Caco-2 (cell line): Measurements from ENCODE around the gene NUP93. TPM values are rescaled to one million over a fixed set of nuclear protein-coding genes. Genes with fewer than 3 reads are reported as not detected.

Source experiments
- BruUV-seq: library from RNA; stranded (reverse); fragments of 400-500 nt; replicated peaks from 2 replicates; lab custom pipeline; 2021; lab: Mats Ljungman, UMichigan
- CTCF ChIA-PET: fragments of 300-600 bp; sonication (Branson Sonifier 250); formaldehyde crosslinking; loops from one replicate; lab custom pipeline; 2022; ENCODE audit warnings: antibody characterized with exemption; lab: Charles Lee
- POLR2A ChIA-PET: fragments of 300-600 bp; sonication (Branson Sonifier 250); formaldehyde crosslinking; loops from one replicate; lab custom pipeline; 2022; ENCODE audit warnings: antibody characterized with exemption; lab: Charles Lee
- DNase-seq, 2 experiments: peaks; one replicate each; pipeline versions ENCODE4 v3.0.0 to v3.0.0-alpha.2; 2020 to 2022
- H3K27me3 ChIP-seq: replicated peaks from 2 replicates; pipeline ENCODE4 v1.6.0; 2011; ENCODE audit warnings: low read length; ENCODE audit not compliant: control insufficient read depth, insufficient read depth
- H3K36me3 ChIP-seq: 2 replicates; pipeline ENCODE4 v1.5.1; 2011; ENCODE audit warnings: low read length; ENCODE audit not compliant: control insufficient read depth, insufficient read depth
- H3K4me1 ChIP-seq: fragments of 250-450 bp; sonication (Bioruptor Pico); 2 replicates; pipeline ENCODE4 v1.5.1; 2020; ENCODE audit warnings: mild to moderate bottlenecking
- H3K4me3 ChIP-seq: 2 replicates; pipeline ENCODE4 v1.5.1; 2011; ENCODE audit warnings: low read depth, mild to moderate bottlenecking, control low read depth, low read length
- H3K9me3 ChIP-seq: fragments of 250-450 bp; sonication (Bioruptor Pico); 2 replicates; pipeline ENCODE4 v1.5.1; 2020; ENCODE audit warnings: mild to moderate bottlenecking, moderate library complexity
- H3K27ac Mint-ChIP-seq: one replicate; pipeline ENCODE4 v1.8.0; 2022; ENCODE audit warnings: mixed read lengths; ENCODE audit not compliant: unreplicated experiment
- H3K27me3 Mint-ChIP-seq: one replicate; pipeline ENCODE4 v1.8.0; 2022; ENCODE audit warnings: mixed read lengths; ENCODE audit not compliant: insufficient read depth, unreplicated experiment
- H3K36me3 Mint-ChIP-seq: one replicate; pipeline ENCODE4 v1.8.0; 2022; ENCODE audit warnings: mild to moderate bottlenecking, mixed read lengths; ENCODE audit not compliant: insufficient read depth, unreplicated experiment
- H3K4me1 Mint-ChIP-seq: one replicate; pipeline ENCODE4 v1.8.0; 2022; ENCODE audit warnings: low read depth, mixed read lengths; ENCODE audit not compliant: unreplicated experiment
- H3K4me3 Mint-ChIP-seq: one replicate; pipeline ENCODE4 v1.8.0; 2022; ENCODE audit warnings: mild to moderate bottlenecking, moderate library complexity, mixed read lengths; ENCODE audit not compliant: unreplicated experiment
- H3K9me3 Mint-ChIP-seq: one replicate; pipeline ENCODE4 v1.8.0; 2022; ENCODE audit warnings: mixed read lengths; ENCODE audit not compliant: unreplicated experiment
- CTCF ChIP-seq, 2 experiments: fragments of 200-600 bp in 1 of 2; IDR thresholded peaks; 1 replicate in 1 of 2; 2 replicates in 1 of 2; pipeline versions ENCODE4 v1.5.1 to v1.8.0; 2011 to 2022; ENCODE audit warnings: antibody characterized with exemption in 1 of 2, control low read depth in 1 of 2, inconsistent platforms in 1 of 2, low read depth in 1 of 2, low read length in 1 of 2, mild to moderate bottlenecking in 1 of 2, moderate library complexity in 1 of 2; ENCODE audit not compliant: insufficient read depth in 1 of 2, severe bottlenecking in 1 of 2, unreplicated experiment in 1 of 2
- intact Hi-C: fragments of 100-400 bp; cut with micrococcal nuclease; formaldehyde crosslinking; loops from one replicate; pipeline ENCODE4 v1.10.0; 2022; ENCODE audit not compliant: unreplicated experiment
- total RNA-seq: library from RNA; stranded (reverse); gene quantifications from 2 replicates; pipeline ENCODE4 v1.2.3, GENCODE V29; 2022

NUP93 gene
- total RNA-seq, 1 experiment from 2014 or later, result 148 TPM

- DNase-seq, result no peak
- intact Hi-C loops, result loop anchor here (1.0 kb wide), 1 partner anchor 59 kb away; no protein-coding TSS in a partner anchor
- peaks cover 63% of the 10 kb centered on the region for H3K4me1 ChIP-seq
Measured at GRCh38 chr16:56851671-56852400, 121.9 kb downstream of the NUP93 start.

GRCh38 chr16:56852401-56852730, 122.4 kb downstream of the NUP93 start:
- Mint-ChIP-seq H3K36me3 (no peaks in the 10 kb centered on the region), H3K27ac (peak overlapping the region; percentile 77), H3K27me3 (no peaks in the 10 kb centered on the region), H3K9me3 (no peaks in the 10 kb centered on the region), H3K4me3 (no peak overlapping the region), H3K4me1 (peaks cover 59% of the 10 kb centered on the region)
- intact Hi-C loops, result loop anchor here (1.0 kb wide), 1 partner anchor 59 kb away; no protein-coding TSS in a partner anchor
- ChIA-PET POLR2A (no interaction called here), CTCF (interaction anchor here (0.6 to 2.7 kb wide), 5 partner anchors 9 to 60 kb away, joined by 4 to 17 read pairs (median 6); no protein-coding TSS in a partner anchor)
- TF ChIP-seq CTCF (IDR thresholded peaks at IDR 0.05; ENCODE audit: insufficient read depth in 1 of 2, low read depth in 1 of 2, low read length in 1 of 2, severe bottlenecking in 1 of 2, unreplicated experiment in 1 of 2), result no peak
- no peaks in the 10 kb centered on the region for H3K9me3 ChIP-seq
- H3K4me3 ChIP-seq, result no peak overlapping the region
- BruUV-seq, result no TSS peak
- H3K27me3 ChIP-seq, result no peaks in the 10 kb centered on the region
- no peaks in the 10 kb centered on the region for H3K36me3 ChIP-seq
- DNase-seq, result no peak
- peaks cover 67% of the 10 kb centered on the region for H3K4me1 ChIP-seq

More at GRCh38 chr16:56851671-56852400, 121.9 kb downstream of the NUP93 start:
- Mint-ChIP-seq H3K9me3 (no peaks in the 10 kb centered on the region), H3K36me3 (no peaks in the 10 kb centered on the region), H3K4me1 (peaks cover 54% of the 10 kb centered on the region), H3K4me3 (no peak overlapping the region), H3K27ac (peak overlapping the region; percentile 77), H3K27me3 (no peaks in the 10 kb centered on the region)
- TF ChIP-seq CTCF (IDR thresholded peaks at IDR 0.05; ENCODE audit: insufficient read depth in 1 of 2, low read depth in 1 of 2, low read length in 1 of 2, severe bottlenecking in 1 of 2, unreplicated experiment in 1 of 2), result peak; percentile 74 to 86
- POLR2A ChIA-PET, result no interaction called here
- no TSS peak for BruUV-seq
- Histone ChIP-seq H3K9me3 (no peaks in the 10 kb centered on the region), H3K4me3 (no peak overlapping the region), H3K27me3 (no peaks in the 10 kb centered on the region), H3K36me3 (no peaks in the 10 kb centered on the region)
- CTCF ChIA-PET, result interaction anchor here (0.6 to 2.7 kb wide), 6 partner anchors 9 to 401 kb away, joined by 4 to 17 read pairs (median 6); partner anchors contain the start of gene NUDT21

- CTCF ChIA-PET, result interaction anchor here (1.5 to 2.7 kb wide), 2 partner anchors 8 to 17 kb away, joined by 4 to 8 read pairs; no protein-coding TSS in a partner anchor
- no peak for DNase-seq
- no peak overlapping the region for H3K4me3 ChIP-seq
- no peaks in the 10 kb centered on the region for H3K36me3 Mint-ChIP-seq
- H3K36me3 ChIP-seq, result no peaks in the 10 kb centered on the region
- H3K4me3 Mint-ChIP-seq, result no peak overlapping the region
- intact Hi-C loops, result loop anchor here (1.0 kb wide), 1 partner anchor 60 kb away; no protein-coding TSS in a partner anchor
- peaks cover 61% of the 10 kb centered on the region for H3K4me1 Mint-ChIP-seq
- no peaks in the 10 kb centered on the region for H3K9me3 Mint-ChIP-seq
- POLR2A ChIA-PET, result no interaction called here
- no TSS peak for BruUV-seq
- H3K4me1 ChIP-seq, result peaks cover 71% of the 10 kb centered on the region
- H3K27me3 ChIP-seq, result no peaks in the 10 kb centered on the region
- H3K27me3 Mint-ChIP-seq, result no peaks in the 10 kb centered on the region
- H3K27ac Mint-ChIP-seq, result no peak overlapping the region
- no peak for TF ChIP-seq CTCF (IDR thresholded peaks at IDR 0.05; ENCODE audit: insufficient read depth in 1 of 2, low read depth in 1 of 2, low read length in 1 of 2, severe bottlenecking in 1 of 2, unreplicated experiment in 1 of 2)
- H3K9me3 ChIP-seq, result no peaks in the 10 kb centered on the region
Measured at GRCh38 chr16:56852968-56853367, 123.0 kb downstream of the NUP93 start.
